ENCODE measurements around the gene AOAH. TPM values are rescaled to one million over a fixed set of nuclear protein-coding genes. Genes with fewer than 3 reads are reported as not detected.

AOAH gene
- total RNA-seq, 4 donors from 2014 or later = 0.17 to 1.8 (median 1.6) TPM

DNA sequence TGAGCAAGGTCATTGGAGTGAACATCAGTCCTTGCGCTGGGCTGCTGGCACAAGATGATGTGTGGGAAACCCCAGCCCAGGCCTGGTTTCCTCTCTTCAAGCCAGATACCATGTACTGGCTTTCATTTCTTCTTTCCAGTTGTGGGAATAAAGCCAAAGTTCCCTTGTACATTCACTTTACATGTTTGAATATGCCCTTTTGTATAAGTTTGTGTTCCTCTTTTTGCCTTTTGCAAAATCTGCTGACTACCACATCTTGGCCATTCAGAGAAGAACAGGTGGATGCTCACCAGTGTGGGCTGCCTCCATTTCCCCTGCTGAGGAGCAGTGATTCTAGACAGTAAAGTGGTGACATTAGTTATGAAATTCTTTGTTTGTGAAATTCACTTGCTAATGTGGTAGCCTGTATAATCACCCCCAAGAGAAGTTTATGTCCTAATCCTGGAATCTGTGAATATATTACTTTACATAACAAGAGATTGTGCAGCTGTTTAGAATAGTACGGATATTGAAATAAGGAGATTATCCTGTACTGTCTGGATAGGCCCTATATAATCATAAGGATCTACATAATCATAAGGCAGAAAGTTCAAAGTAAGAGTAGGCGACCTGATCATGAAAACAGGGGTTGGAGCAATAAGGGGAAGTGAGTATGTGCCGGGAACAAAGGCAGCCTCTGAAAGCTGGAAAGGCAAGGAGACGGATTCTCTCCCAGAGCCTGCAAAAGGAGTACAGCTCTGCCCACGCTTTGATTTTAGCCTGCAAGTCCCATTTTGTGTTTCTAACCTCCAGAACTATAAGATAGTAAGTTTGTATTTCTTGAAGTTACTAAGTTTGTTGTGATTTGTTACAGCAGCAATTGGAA, 18.8 kb upstream of the AOAH start:
- DNase-seq = peak in 1 of 2 donors; percentile 30
- no peak overlapping the region for H3K27ac ChIP-seq
- H3K36me3 ChIP-seq = no peaks in the 10 kb centered on the region
- H3K4me3 ChIP-seq = no peak overlapping the region
- no peaks in the 10 kb centered on the region for H3K4me1 ChIP-seq
- in situ Hi-C loops (cut with MboI; ENCODE audit: low sequenced_read_pairs in 4 of 4) = no loop called here
- no peaks in the 10 kb centered on the region for H3K9me3 ChIP-seq
- intact Hi-C loops (cut with DNase I; ENCODE audit: low total_unique reads) = no loop called here
- TF ChIP-seq, protein P1, sequence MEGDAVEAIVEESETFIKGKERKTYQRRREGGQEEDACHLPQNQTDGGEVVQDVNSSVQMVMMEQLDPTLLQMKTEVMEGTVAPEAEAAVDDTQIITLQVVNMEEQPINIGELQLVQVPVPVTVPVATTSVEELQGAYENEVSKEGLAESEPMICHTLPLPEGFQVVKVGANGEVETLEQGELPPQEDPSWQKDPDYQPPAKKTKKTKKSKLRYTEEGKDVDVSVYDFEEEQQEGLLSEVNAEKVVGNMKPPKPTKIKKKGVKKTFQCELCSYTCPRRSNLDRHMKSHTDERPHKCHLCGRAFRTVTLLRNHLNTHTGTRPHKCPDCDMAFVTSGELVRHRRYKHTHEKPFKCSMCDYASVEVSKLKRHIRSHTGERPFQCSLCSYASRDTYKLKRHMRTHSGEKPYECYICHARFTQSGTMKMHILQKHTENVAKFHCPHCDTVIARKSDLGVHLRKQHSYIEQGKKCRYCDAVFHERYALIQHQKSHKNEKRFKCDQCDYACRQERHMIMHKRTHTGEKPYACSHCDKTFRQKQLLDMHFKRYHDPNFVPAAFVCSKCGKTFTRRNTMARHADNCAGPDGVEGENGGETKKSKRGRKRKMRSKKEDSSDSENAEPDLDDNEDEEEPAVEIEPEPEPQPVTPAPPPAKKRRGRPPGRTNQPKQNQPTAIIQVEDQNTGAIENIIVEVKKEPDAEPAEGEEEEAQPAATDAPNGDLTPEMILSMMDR (IDR thresholded peaks at IDR 0.05 in 4 of 5, conservative IDR thresholded peaks at IDR 0.05 in 1 of 5) = no peak
- no peak for TF ChIP-seq POLR2A (IDR thresholded peaks at IDR 0.05)
- no peak for ATAC-seq
- no peaks in the 10 kb centered on the region for H3K27me3 ChIP-seq

DNA sequence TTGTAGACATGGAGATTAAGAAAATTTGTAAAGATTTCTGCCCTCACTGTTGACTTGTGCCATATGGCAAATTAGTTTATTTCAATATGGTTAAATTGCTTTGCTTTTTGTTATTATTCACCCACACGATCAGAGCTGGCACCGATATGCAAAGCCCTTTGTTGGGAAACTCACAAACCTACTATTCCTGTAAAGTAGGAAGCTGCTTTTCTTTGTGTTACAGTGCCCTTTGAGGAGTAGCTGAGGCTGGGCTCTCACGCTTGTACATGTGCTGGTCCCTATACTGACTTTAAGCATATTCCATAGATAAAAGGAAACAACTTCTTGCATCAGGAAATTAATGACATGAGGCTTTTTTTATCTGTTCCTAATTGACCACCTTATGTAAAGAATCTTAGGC, 17.6 kb upstream of the AOAH start:
- Histone ChIP-seq H3K27ac (no peak overlapping the region), H3K4me1 (no peaks in the 10 kb centered on the region), H3K27me3 (no peaks in the 10 kb centered on the region), H3K4me3 (no peak overlapping the region), H3K9me3 (no peaks in the 10 kb centered on the region), H3K36me3 (no peaks in the 10 kb centered on the region)
- in situ Hi-C loops (cut with MboI; ENCODE audit: low sequenced_read_pairs in 4 of 4) (no loop called here), intact Hi-C loops (cut with DNase I; ENCODE audit: low total_unique reads) (no loop called here)
- TF ChIP-seq, protein P1 (IDR thresholded peaks at IDR 0.05 in 4 of 5, conservative IDR thresholded peaks at IDR 0.05 in 1 of 5) = no peak
- no peak for TF ChIP-seq POLR2A (IDR thresholded peaks at IDR 0.05)
- DNase-seq (no peak), ATAC-seq (no peak)

GRCh38 chr7:36739351-36739750, 15.1 kb upstream of the AOAH start:
- no peaks in the 10 kb centered on the region for H3K36me3 ChIP-seq
- no peaks in the 10 kb centered on the region for H3K4me1 ChIP-seq
- no peak overlapping the region for H3K4me3 ChIP-seq
- in situ Hi-C loops (cut with MboI; ENCODE audit: low sequenced_read_pairs in 4 of 4) (no loop called here), intact Hi-C loops (cut with DNase I; ENCODE audit: low total_unique reads) (no loop called here)
- no peaks in the 10 kb centered on the region for H3K9me3 ChIP-seq
- ATAC-seq (no peak), DNase-seq (no peak)
- no peaks in the 10 kb centered on the region for H3K27me3 ChIP-seq
- H3K27ac ChIP-seq = no peak overlapping the region
- TF ChIP-seq POLR2A (IDR thresholded peaks at IDR 0.05) = no peak
- TF ChIP-seq, protein P1 (IDR thresholded peaks at IDR 0.05 in 4 of 5, conservative IDR thresholded peaks at IDR 0.05 in 1 of 5) = no peak

DNA sequence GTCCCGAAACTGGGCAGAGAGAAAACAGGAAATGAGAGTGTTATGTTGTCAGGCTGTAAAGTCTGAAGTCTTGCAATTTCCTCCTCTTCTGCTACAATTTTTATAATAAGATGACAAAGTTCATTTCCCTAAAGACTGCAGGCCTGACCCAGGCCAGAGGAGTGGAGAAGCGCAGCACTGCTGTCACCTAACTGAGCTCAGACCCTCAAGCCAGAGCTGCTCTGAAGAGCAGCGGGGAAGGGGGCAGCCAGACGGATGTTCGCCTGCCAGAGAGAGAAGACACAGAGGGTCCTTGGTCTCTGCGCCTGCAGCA, 12.6 kb upstream of the AOAH start:
- H3K4me3 ChIP-seq = no peak overlapping the region
- no peaks in the 10 kb centered on the region for H3K36me3 ChIP-seq
- intact Hi-C loops (cut with DNase I; ENCODE audit: low total_unique reads) = no loop called here
- in situ Hi-C loops (cut with MboI; ENCODE audit: low sequenced_read_pairs in 4 of 4) = no loop called here
- ATAC-seq (no peak), DNase-seq (no peak)
- peak overlapping the region in 1 of 4 donors; percentile 46 for H3K27ac ChIP-seq
- no peaks in the 10 kb centered on the region for H3K27me3 ChIP-seq
- no peaks in the 10 kb centered on the region for H3K4me1 ChIP-seq
- H3K9me3 ChIP-seq = no peaks in the 10 kb centered on the region
- TF ChIP-seq POLR2A (IDR thresholded peaks at IDR 0.05) = no peak
- TF ChIP-seq, protein P1 (IDR thresholded peaks at IDR 0.05 in 4 of 5, conservative IDR thresholded peaks at IDR 0.05 in 1 of 5) = no peak
